Measurements from ENCODE around the gene SYNM. TPM values are rescaled to one million over a fixed set of nuclear protein-coding genes. Genes with fewer than 3 reads are reported as not detected.

The SYNM gene
- total and polyA plus RNA-seq, 2 donors, result 3.4 to 10.5 TPM

DNA sequence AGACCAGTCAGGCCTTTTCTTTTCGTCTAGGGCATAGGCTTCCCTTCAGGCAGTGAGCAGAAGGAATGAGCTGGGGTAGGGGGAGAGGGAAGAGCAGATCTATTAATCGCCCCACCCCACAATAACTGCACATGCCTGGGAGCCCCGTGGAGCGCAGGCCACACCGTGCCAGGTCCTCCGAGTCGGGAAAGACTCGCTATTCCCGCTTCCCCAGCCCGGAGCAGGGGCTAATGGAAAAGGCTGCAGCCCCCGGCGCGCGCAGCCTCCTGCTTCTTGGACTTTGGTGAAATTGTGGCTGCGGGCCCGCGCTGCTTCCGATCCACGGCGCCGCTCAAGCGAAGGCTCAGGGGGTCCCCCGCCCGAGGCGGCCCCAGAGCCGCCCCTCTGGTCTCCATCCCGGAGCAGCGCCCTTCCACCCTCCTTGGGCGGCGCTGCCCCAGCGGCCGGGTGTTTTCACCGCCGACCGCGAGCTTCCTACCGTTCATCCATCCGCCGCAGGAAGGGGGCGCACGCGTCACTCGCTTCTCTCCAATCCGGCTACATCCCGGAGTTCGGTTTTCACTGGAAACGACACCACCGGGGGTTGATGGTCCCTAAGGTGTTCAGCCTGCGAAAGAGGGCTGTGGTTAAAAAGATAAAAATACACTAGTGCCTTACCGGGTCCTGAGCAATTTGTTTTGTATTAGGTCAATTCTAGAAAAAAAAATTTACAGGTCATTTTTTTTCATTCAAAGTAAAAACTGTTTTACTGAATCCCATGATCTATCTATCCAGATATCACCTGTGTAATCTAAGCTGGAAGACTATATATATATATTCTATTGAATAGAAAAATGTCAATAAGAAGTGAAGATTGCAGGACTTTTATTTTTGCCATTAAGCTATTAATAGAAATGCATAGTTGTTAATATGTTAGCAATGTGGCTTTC is 4.4 kb upstream of the SYNM start:
- WGBS, result 5% methylated on average over 50 of the region's 50 CpGs
- Histone ChIP-seq H3K9me3 (ENCODE audit: control insufficient read depth in 2 of 2, insufficient read depth in 1 of 2, low read length in 1 of 2) (peaks cover 0 to 2% of the 10 kb centered on the region in 2 donors), H3K27me3 (ENCODE audit: control insufficient read depth in 2 of 2, insufficient read depth in 1 of 2, low read length in 1 of 2) (peaks cover 23 to 60% of the 10 kb centered on the region in 2 donors), H3K27ac (ENCODE audit: low read depth in 1 of 2, low read length in 1 of 2) (no peak overlapping the region), H3K4me3 (ENCODE audit: low read length in 2 of 2) (no peak overlapping the region), H3K36me3 (ENCODE audit: control insufficient read depth in 2 of 2, insufficient read depth in 2 of 2, low read length in 1 of 2) (peaks cover 0 to 3% of the 10 kb centered on the region in 2 donors), H3K4me1 (ENCODE audit: control insufficient read depth in 2 of 2, insufficient read depth in 2 of 2, low read length in 2 of 2) (peaks cover 8 to 9% of the 10 kb centered on the region in 2 donors)
- DNase-seq (ENCODE audit: low read depth in 6 of 9, low spot score in 9 of 9), result peak in 4 of 9 donors; percentile 29 to 61 (median 51)

DNA sequence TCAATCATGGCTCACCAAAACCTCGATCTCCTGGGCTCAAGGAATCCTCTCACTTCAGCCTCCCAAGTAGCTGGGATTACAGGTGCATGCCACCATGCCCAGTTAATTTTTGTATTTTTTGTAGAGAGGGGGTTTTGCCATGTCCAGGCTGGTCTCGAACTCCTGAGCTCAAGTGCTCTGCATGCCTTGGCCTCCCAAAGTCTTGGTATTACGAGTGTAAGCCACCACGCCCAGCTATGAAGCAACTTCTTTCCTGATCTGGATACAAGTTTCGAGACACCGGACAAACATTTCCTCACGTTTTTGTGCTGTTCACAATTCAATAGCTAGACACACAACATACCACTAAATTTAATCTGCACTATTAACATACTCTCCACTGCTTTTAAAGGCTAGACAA is 3.4 kb upstream of the SYNM start:
- peaks cover 26 to 70% of the 10 kb centered on the region in 2 donors for H3K27me3 ChIP-seq (ENCODE audit: control insufficient read depth in 2 of 2, insufficient read depth in 1 of 2, low read length in 1 of 2)
- WGBS, result 88% methylated on average over 7 of the region's 7 CpGs
- no peak for DNase-seq (ENCODE audit: low read depth in 6 of 9, low spot score in 9 of 9)

DNA sequence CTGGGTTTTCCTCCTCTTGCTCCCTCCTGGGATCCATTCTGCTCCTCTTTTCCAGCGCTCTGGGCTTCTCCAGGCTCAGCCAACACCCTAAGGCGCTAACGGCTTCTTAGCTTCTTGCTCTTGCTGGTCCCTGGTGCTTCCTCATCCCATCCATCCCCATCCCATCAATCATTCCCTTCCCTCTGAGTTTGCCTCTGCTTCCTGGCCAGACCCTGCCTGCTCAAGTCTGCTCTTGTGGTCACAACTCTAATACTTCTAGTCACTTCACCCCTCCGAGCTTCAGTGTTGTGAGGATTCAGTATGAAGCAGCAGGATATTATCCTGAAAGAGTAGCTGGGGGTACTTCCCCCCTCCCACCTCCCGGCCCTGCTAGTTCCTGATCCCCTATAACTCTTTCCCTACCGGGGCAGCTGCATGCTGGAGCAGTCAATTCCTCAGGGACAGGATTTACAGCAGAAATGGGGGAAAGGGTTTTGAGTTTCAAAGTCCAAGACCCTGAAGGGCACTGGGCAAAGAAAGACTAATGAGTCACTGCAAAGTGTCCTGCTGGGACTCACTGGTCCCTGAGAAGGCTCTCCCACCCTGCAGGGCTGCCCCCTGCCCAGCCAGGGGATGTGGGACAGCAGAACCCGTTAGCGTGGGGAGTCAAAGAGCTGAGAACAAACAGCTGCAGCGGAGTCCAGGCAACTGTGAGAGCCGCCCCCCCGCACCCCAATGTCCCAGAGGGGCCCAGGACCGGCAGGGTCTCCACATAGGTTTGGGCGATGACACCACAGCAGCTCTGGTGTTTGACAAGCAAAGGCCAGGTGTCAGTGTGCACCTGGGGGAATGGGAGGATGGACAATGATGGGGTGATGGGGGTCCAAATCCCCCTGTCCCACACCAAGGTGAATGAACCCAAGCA is 2.3 kb upstream of the SYNM start:
- peaks cover 15 to 16% of the 10 kb centered on the region in 2 donors for H3K4me1 ChIP-seq (ENCODE audit: control insufficient read depth in 2 of 2, insufficient read depth in 2 of 2, low read length in 2 of 2)
- no peak for DNase-seq (ENCODE audit: low read depth in 6 of 9, low spot score in 9 of 9)
- no peak overlapping the region for H3K27ac ChIP-seq (ENCODE audit: low read depth in 1 of 2, low read length in 1 of 2)
- H3K4me3 ChIP-seq (ENCODE audit: low read length in 2 of 2), result no peak overlapping the region
- peaks cover 0 to 5% of the 10 kb centered on the region in 2 donors for H3K9me3 ChIP-seq (ENCODE audit: control insufficient read depth in 2 of 2, insufficient read depth in 1 of 2, low read length in 1 of 2)
- peaks cover 26 to 81% of the 10 kb centered on the region in 2 donors for H3K27me3 ChIP-seq (ENCODE audit: control insufficient read depth in 2 of 2, insufficient read depth in 1 of 2, low read length in 1 of 2)
- 81% methylated on average over 13 of the region's 13 CpGs for WGBS
- H3K36me3 ChIP-seq (ENCODE audit: control insufficient read depth in 2 of 2, insufficient read depth in 2 of 2, low read length in 1 of 2), result peaks cover 0 to 3% of the 10 kb centered on the region in 2 donors

More for the DNA sequence above, 3.4 kb upstream of the SYNM start:
- Histone ChIP-seq H3K27ac (ENCODE audit: low read depth in 1 of 2, low read length in 1 of 2) (no peak overlapping the region), H3K36me3 (ENCODE audit: control insufficient read depth in 2 of 2, insufficient read depth in 2 of 2, low read length in 1 of 2) (peaks cover 0 to 3% of the 10 kb centered on the region in 2 donors), H3K9me3 (ENCODE audit: control insufficient read depth in 2 of 2, insufficient read depth in 1 of 2, low read length in 1 of 2) (peaks cover 0 to 5% of the 10 kb centered on the region in 2 donors), H3K4me3 (ENCODE audit: low read length in 2 of 2) (no peak overlapping the region), H3K4me1 (ENCODE audit: control insufficient read depth in 2 of 2, insufficient read depth in 2 of 2, low read length in 2 of 2) (peaks cover 14 to 16% of the 10 kb centered on the region in 2 donors)

DNA sequence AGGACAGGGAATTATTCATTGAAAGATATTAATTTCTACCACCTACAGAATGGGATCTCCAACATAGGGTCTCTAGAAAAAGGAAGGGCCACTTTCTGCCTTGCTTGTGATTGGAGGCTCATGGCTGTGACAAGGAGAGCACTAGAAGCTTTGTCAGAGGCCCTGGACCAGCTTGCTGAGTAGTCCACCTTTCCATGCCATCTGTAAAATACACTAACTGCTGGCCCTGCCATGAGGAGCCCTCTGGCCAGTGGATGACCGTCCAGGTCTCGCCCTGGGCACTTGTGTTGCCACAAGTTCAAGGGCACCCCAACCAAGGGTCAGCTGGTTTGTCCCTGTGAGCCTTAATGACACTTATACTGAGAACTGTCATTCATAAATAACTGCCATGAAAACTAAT is 1.6 kb upstream of the SYNM start:
- H3K27ac ChIP-seq (ENCODE audit: low read depth in 1 of 2, low read length in 1 of 2), result no peak overlapping the region
- peaks cover 0 to 5% of the 10 kb centered on the region in 2 donors for H3K9me3 ChIP-seq (ENCODE audit: control insufficient read depth in 2 of 2, insufficient read depth in 1 of 2, low read length in 1 of 2)
- no peak for DNase-seq (ENCODE audit: low read depth in 6 of 9, low spot score in 9 of 9)
- 97% methylated on average over 2 of the region's 2 CpGs for WGBS
- H3K27me3 ChIP-seq (ENCODE audit: control insufficient read depth in 2 of 2, insufficient read depth in 1 of 2, low read length in 1 of 2), result peaks cover 26 to 80% of the 10 kb centered on the region in 2 donors
- no peak overlapping the region for H3K4me3 ChIP-seq (ENCODE audit: low read length in 2 of 2)
- H3K4me1 ChIP-seq (ENCODE audit: control insufficient read depth in 2 of 2, insufficient read depth in 2 of 2, low read length in 2 of 2), result peaks cover 15 to 16% of the 10 kb centered on the region in 2 donors
- H3K36me3 ChIP-seq (ENCODE audit: control insufficient read depth in 2 of 2, insufficient read depth in 2 of 2, low read length in 1 of 2), result peaks cover 0 to 3% of the 10 kb centered on the region in 2 donors

DNA sequence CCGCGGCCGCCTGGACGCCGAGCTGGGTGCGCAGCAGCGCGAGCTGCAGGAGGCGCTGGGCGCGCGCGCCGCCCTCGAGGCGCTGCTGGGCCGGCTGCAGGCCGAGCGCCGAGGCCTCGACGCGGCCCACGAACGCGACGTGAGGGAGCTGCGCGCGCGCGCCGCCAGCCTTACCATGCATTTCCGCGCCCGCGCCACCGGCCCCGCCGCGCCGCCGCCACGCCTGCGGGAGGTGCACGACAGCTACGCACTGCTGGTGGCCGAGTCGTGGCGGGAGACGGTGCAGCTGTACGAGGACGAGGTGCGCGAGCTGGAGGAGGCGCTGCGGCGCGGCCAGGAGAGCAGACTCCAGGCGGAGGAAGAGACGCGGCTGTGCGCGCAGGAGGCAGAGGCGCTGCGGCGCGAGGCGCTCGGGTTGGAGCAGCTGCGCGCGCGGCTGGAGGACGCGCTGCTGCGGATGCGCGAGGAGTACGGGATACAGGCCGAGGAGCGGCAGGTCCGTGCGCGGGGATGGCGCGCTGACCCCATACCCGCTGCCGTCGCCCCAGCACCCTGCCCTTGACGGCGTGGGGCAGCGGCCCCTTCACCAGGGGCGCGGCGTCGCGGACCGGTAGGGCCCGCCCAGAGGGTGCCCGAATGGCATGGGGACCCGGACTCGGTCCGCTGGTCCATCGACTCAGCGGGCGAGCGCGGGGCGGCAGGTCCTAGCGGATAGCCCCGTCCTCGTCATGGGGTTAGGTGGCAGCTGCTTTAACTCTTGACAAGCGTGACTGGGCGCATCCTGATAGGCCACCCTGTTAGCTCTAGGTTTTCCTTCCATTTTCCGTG is 848 bp downstream of the SYNM start:
- H3K9me3 ChIP-seq (ENCODE audit: control insufficient read depth in 2 of 2, insufficient read depth in 1 of 2, low read length in 1 of 2), result peaks cover 0 to 3% of the 10 kb centered on the region in 2 donors
- H3K4me3 ChIP-seq (ENCODE audit: low read length in 2 of 2), result peak overlapping the region; percentile 2 to 58
- H3K4me1 ChIP-seq (ENCODE audit: control insufficient read depth in 2 of 2, insufficient read depth in 2 of 2, low read length in 2 of 2), result peaks cover 12 to 18% of the 10 kb centered on the region in 2 donors
- 3% methylated on average over 116 of the region's 116 CpGs for WGBS
- peaks cover 19 to 59% of the 10 kb centered on the region in 2 donors for H3K27me3 ChIP-seq (ENCODE audit: control insufficient read depth in 2 of 2, insufficient read depth in 1 of 2, low read length in 1 of 2)
- peak in 7 of 9 donors; percentile 48 to 77 (median 55) for DNase-seq (ENCODE audit: low read depth in 6 of 9, low spot score in 9 of 9)
- no peaks in the 10 kb centered on the region for H3K36me3 ChIP-seq (ENCODE audit: control insufficient read depth in 2 of 2, insufficient read depth in 2 of 2, low read length in 1 of 2)
- no peak overlapping the region for H3K27ac ChIP-seq (ENCODE audit: low read depth in 1 of 2, low read length in 1 of 2)

DNA sequence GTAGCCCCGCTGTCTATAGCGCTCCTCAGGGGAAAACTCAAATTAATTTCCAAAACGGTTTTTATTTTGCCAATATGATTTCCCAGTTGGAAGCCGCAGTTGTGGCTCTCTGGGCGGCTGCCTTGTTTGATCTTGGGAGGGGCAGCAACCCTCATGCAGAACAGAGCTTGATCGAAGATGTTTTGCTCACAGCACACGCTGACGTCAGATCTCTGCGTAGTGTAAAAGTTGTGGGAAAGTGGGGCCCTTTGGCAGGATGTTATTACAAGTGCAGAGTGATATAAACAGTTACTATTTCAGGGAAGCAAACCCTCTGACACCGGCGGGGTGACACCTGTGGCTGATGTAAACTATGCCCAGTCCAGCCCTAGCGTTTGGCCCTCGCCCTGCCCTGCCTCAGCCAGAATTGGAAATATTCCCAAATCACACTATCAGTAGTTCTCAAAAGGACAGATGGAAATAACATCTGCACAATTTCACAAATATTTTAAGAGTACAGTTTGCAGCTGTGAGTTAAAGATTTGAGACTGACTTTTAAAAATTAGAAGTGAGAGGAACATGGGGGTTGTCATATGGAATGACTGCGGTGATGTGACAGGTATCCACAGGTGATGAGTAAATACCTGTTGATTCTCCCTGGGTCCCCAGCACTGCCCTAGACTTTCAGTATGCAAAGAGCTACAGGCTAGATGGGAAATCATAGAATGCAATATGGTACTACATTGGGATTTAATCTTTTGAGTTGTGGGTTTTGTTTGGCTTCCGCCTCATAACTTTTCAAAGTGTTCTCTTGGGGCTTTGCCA is 1.7 kb downstream of the SYNM start:
- Histone ChIP-seq H3K4me3 (ENCODE audit: low read length in 2 of 2) (peak overlapping the region; percentile 2 to 58), H3K27me3 (ENCODE audit: control insufficient read depth in 2 of 2, insufficient read depth in 1 of 2, low read length in 1 of 2) (peaks cover 19 to 56% of the 10 kb centered on the region in 2 donors), H3K27ac (ENCODE audit: low read depth in 1 of 2, low read length in 1 of 2) (no peak overlapping the region), H3K9me3 (ENCODE audit: control insufficient read depth in 2 of 2, insufficient read depth in 1 of 2, low read length in 1 of 2) (peaks cover 0 to 3% of the 10 kb centered on the region in 2 donors), H3K4me1 (ENCODE audit: control insufficient read depth in 2 of 2, insufficient read depth in 2 of 2, low read length in 2 of 2) (peaks cover 15 to 20% of the 10 kb centered on the region in 2 donors), H3K36me3 (ENCODE audit: control insufficient read depth in 2 of 2, insufficient read depth in 2 of 2, low read length in 1 of 2) (no peaks in the 10 kb centered on the region)
- peak in 1 of 9 donors; percentile 28 for DNase-seq (ENCODE audit: low read depth in 6 of 9, low spot score in 9 of 9)
- WGBS, result 58% methylated on average over 15 of the region's 15 CpGs

DNA sequence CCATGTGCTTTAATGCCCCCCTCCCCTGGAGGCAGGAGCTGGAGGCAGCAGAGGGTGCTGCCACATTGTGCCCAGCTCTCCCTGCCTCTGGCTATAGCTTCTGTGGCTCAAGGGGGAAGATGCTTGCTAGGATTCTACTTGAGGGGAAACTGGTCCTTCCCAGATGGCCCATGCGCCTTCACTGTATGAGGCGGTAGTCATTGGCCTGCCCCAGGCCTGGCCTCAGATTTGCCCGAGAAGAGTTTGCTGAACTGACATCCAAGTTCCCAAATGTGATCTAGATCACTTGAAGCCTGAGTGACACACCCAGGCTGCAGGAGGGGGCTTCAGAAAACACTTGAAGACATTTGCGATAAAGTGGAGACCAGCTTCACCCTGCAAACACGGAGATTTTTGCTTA is 4.1 kb downstream of the SYNM start:
- Histone ChIP-seq H3K27me3 (ENCODE audit: control insufficient read depth in 2 of 2, insufficient read depth in 1 of 2, low read length in 1 of 2) (peaks cover 7 to 33% of the 10 kb centered on the region in 2 donors), H3K9me3 (ENCODE audit: control insufficient read depth in 2 of 2, insufficient read depth in 1 of 2, low read length in 1 of 2) (peaks cover 0 to 3% of the 10 kb centered on the region in 2 donors), H3K4me1 (ENCODE audit: control insufficient read depth in 2 of 2, insufficient read depth in 2 of 2, low read length in 2 of 2) (peaks cover 15 to 20% of the 10 kb centered on the region in 2 donors), H3K4me3 (ENCODE audit: low read length in 2 of 2) (no peak overlapping the region), H3K27ac (ENCODE audit: low read depth in 1 of 2, low read length in 1 of 2) (no peak overlapping the region), H3K36me3 (ENCODE audit: control insufficient read depth in 2 of 2, insufficient read depth in 2 of 2, low read length in 1 of 2) (no peaks in the 10 kb centered on the region)
- WGBS, result 98% methylated on average over 5 of the region's 5 CpGs
- DNase-seq (ENCODE audit: low read depth in 6 of 9, low spot score in 9 of 9), result no peak

Data from thymus (tissue), 11 donors.